GM23248 (cell line): ENCODE results near the gene NEU4. TPM values are rescaled to one million over a fixed set of nuclear protein-coding genes. Genes with fewer than 3 reads are reported as not detected.

ENCODE experiments used
- DNase-seq: peaks from one replicate; pipeline ENCODE4 v3.0.0-alpha.2; 2015
- H2AFZ ChIP-seq: fragments of 200-600 bp; sonication (generic); 2 replicates; pipeline ENCODE4 v1.6.1; 2016; ENCODE audit warnings: antibody characterized with exemption
- H3F3A ChIP-seq: fragments of 200-600 bp; sonication (generic); 2 replicates; pipeline ENCODE4 v1.6.1; 2016; ENCODE audit warnings: mild to moderate bottlenecking, antibody characterized with exemption, mixed run types; ENCODE audit not compliant: insufficient read depth
- H3K27ac ChIP-seq: fragments of 200-600 bp; sonication (generic); 2 replicates; pipeline ENCODE4 v1.5.1; 2016; ENCODE audit warnings: mild to moderate bottlenecking
- H3K27me3 ChIP-seq: fragments of 200-600 bp; sonication (generic); replicated peaks from 2 replicates; pipeline ENCODE4 v1.6.1; 2016; ENCODE audit warnings: mild to moderate bottlenecking; ENCODE audit not compliant: insufficient read depth
- H3K36me3 ChIP-seq: fragments of 200-600 bp; sonication (generic); 2 replicates; pipeline ENCODE4 v1.6.1; 2016; ENCODE audit warnings: low read depth, mild to moderate bottlenecking
- H3K4me1 ChIP-seq: fragments of 200-600 bp; sonication (generic); 2 replicates; pipeline ENCODE4 v1.6.1; 2016; ENCODE audit warnings: mild to moderate bottlenecking; ENCODE audit not compliant: insufficient read depth
- H3K4me2 ChIP-seq: fragments of 200-600 bp; sonication (generic); one replicate; pipeline ENCODE4 v1.6.1; 2016; ENCODE audit warnings: mild to moderate bottlenecking; ENCODE audit not compliant: unreplicated experiment
- H3K4me3 ChIP-seq: fragments of 200-600 bp; sonication (generic); 2 replicates; pipeline ENCODE4 v1.5.1; 2016; ENCODE audit warnings: mild to moderate bottlenecking
- H3K79me2 ChIP-seq: fragments of 200-600 bp; sonication (generic); 2 replicates; pipeline ENCODE4 v1.6.1; 2016; ENCODE audit warnings: mild to moderate bottlenecking; ENCODE audit not compliant: insufficient read depth
- H3K9ac ChIP-seq: fragments of 200-600 bp; sonication (generic); 2 replicates; pipeline ENCODE4 v1.6.1; 2016; ENCODE audit warnings: mild to moderate bottlenecking
- H3K9me2 ChIP-seq: fragments of 200-600 bp; sonication (generic); 2 replicates; pipeline ENCODE4 v1.6.1; 2016; ENCODE audit warnings: mixed run types, mild to moderate bottlenecking, moderate library complexity; ENCODE audit not compliant: insufficient read depth
- H3K9me3 ChIP-seq: fragments of 200-600 bp; sonication (generic); one replicate; pipeline ENCODE4 v1.6.1; 2017; ENCODE audit warnings: low read depth
- H4K20me1 ChIP-seq: fragments of 200-600 bp; sonication (generic); 2 replicates; pipeline ENCODE4 v1.6.0; 2016; ENCODE audit not compliant: insufficient read depth
- EZH2 ChIP-seq: fragments of 200-600 bp; sonication (generic); IDR thresholded peaks from 2 replicates; pipeline ENCODE4 v1.6.1; 2018; ENCODE audit warnings: antibody characterized with exemption, mild to moderate bottlenecking; ENCODE audit not compliant: insufficient read depth, poor library complexity, severe bottlenecking
- EZH2phosphoT487 ChIP-seq: fragments of 200-600 bp; sonication (generic); IDR thresholded peaks from 2 replicates; pipeline ENCODE4 v1.6.1; 2018; ENCODE audit warnings: antibody characterized with exemption, moderate library complexity, mild to moderate bottlenecking, low read depth; ENCODE audit not compliant: insufficient read depth
- WGBS, 2 experiments: methylation state at CpG; one replicate each; pipeline ENCODE4 v1.1.6; 2015 to 2017; ENCODE audit warnings: low lambda C conversion rate in 2 of 2, low coverage in 1 of 2; ENCODE audit errors: missing lambda C conversion rate in 2 of 2; 5-methylcytosine and 5-hydroxymethylcytosine counted together
- in situ Hi-C: fragments of 300-500 bp; cut with MboI; formaldehyde crosslinking; loops from 2 replicates; pipeline ENCODE4 v1.15.0; 2020
- polyA plus RNA-seq: library from polyadenylated mRNA; unstranded; fragments of >200 nt; fragmentation: Nextera tagmentation; extraction: Ambion mirVana; gene quantifications from 2 replicates; pipeline ENCODE4 v1.2.1, GENCODE V29; 2016
- total RNA-seq: library from RNA; depleted of rRNA; stranded (reverse); fragments of >200 nt; shearing (Covaris generic); gene quantifications from 2 replicates; pipeline ENCODE4 v1.2.3, GENCODE V29; 2014

NEU4 gene
- total and polyA plus RNA-seq, 2 experiments from 2014 or later = not detected

- no peaks in the 10 kb centered on the region for H3K79me2 ChIP-seq
- no peaks in the 10 kb centered on the region for H3K9me3 ChIP-seq
- H3F3A ChIP-seq = no peaks in the 10 kb centered on the region
- no peak overlapping the region for H3K9ac ChIP-seq
- no peaks in the 10 kb centered on the region for H3K36me3 ChIP-seq
- H3K27ac ChIP-seq = no peak overlapping the region
- no peak for TF ChIP-seq EZH2phosphoT487
- TF ChIP-seq EZH2 = no peak
- H2AFZ ChIP-seq = no peak overlapping the region
- no peaks in the 10 kb centered on the region for H3K4me1 ChIP-seq
- H3K4me2 ChIP-seq = no peak overlapping the region
- DNase-seq = no peak
- no peaks in the 10 kb centered on the region for H3K9me2 ChIP-seq
- in situ Hi-C loops = no loop called here
- H3K4me3 ChIP-seq = no peak overlapping the region
- WGBS, 2 experiments = 78 to 83% methylated on average over 25 of the region's 26 CpGs
- no peaks in the 10 kb centered on the region for H4K20me1 ChIP-seq
- peaks cover 1% of the 10 kb centered on the region; the same call in 1 of the 2 replicates for H3K27me3 ChIP-seq
These were observed 42.5 kb downstream of the NEU4 start for GRCh38 chr2:241851325-241852115.

GRCh38 chr2:241852116-241852980 is 43.4 kb downstream of the NEU4 start:
- H2AFZ ChIP-seq = no peak overlapping the region
- H3K4me3 ChIP-seq = no peak overlapping the region
- no peaks in the 10 kb centered on the region for H3K79me2 ChIP-seq
- H3K9ac ChIP-seq = no peak overlapping the region
- H3K4me1 ChIP-seq = no peaks in the 10 kb centered on the region
- H3K9me3 ChIP-seq = no peaks in the 10 kb centered on the region
- no peak overlapping the region for H3K4me2 ChIP-seq
- no peaks in the 10 kb centered on the region for H3K36me3 ChIP-seq
- DNase-seq = no peak
- H3F3A ChIP-seq = no peaks in the 10 kb centered on the region
- no peaks in the 10 kb centered on the region for H4K20me1 ChIP-seq
- no peak overlapping the region for H3K27ac ChIP-seq
- in situ Hi-C loops = no loop called here
- no peaks in the 10 kb centered on the region for H3K27me3 ChIP-seq
- H3K9me2 ChIP-seq = no peaks in the 10 kb centered on the region
- 84 to 89% methylated on average over 26 to 39 of the region's 39 CpGs for WGBS, 2 experiments
- TF ChIP-seq EZH2phosphoT487 = no peak
- no peak for TF ChIP-seq EZH2

DNA sequence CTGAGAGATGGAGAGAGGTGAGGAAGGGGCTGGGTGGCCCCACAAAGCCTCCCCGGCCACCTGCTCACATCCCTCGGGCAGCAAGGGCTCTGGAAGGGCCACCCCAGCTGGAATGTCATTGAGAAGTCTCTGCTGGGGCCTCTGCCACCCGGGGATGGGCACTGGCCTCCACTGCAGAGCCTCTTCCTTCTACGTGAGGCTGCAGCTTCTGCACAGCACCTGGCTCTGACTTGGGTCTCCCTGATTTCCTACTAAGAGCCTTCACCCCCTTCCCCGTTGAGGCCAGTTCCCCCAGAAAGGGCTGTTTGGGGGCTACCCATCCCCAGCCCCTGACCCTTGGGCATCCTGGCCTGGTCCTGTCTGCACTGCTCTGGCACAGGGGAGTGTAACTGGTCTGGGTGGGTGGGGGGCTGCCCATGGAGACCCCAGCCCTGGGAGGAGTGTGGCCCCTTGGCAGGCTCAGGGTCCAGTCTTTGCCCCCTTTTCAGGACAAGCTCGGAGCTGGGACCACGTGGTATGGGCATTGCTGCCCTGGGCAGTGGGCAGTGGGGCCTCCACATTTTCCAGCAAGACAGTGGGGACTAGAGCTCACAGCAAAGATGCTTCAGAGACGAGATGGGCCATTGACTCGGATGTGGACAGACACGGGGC is 44.1 kb downstream of the NEU4 start:
- Histone ChIP-seq H2AFZ (no peak overlapping the region), H3F3A (no peaks in the 10 kb centered on the region), H4K20me1 (no peaks in the 10 kb centered on the region), H3K9me2 (no peaks in the 10 kb centered on the region), H3K9ac (no peak overlapping the region), H3K27me3 (no peaks in the 10 kb centered on the region), H3K4me2 (no peak overlapping the region), H3K9me3 (no peaks in the 10 kb centered on the region), H3K4me1 (no peaks in the 10 kb centered on the region), H3K36me3 (no peaks in the 10 kb centered on the region), H3K79me2 (no peaks in the 10 kb centered on the region), H3K4me3 (no peak overlapping the region), H3K27ac (no peak overlapping the region)
- TF ChIP-seq EZH2 (no peak), EZH2phosphoT487 (no peak)
- DNase-seq = no peak
- 77 to 80% methylated on average over 8 to 10 of the region's 10 CpGs for WGBS, 2 experiments
- in situ Hi-C loops = no loop called here

DNA sequence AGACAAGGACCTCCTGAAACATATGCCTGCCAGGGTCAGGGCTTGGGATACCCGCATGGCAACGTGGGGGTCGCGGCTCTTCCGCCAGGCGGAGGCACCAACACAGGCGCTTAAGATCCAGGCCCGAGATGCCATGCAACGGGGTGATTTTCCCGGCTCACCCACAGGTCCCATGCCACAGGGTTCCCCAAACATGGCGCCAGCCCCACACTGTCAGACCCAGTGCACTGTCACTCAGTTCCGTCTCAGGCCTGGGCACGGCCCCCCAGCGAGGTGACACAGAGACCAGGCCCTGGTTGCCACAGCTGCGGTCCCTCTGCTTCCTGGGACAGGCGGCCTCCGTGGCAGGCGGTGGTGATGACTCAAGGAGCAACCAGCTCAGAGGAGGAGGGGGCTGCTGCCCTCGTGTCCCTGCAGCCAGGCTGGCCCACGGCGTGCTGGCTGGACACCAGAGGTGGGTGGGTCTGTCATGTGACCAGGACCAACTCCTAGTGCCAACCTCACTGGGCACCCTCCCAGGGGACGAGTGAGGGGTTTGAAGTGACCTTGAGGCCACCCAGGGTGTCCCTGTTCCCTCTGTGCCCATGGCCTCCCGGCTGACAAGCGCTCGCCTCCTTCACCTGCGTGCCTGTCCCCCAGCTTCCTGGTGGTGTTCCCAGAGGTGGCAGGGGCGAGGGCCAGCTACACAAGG is 44.8 kb downstream of the NEU4 start:
- no peak overlapping the region for H3K4me2 ChIP-seq
- TF ChIP-seq EZH2phosphoT487 (no peak), EZH2 (no peak)
- no peaks in the 10 kb centered on the region for H3F3A ChIP-seq
- no peaks in the 10 kb centered on the region for H3K36me3 ChIP-seq
- H3K27me3 ChIP-seq = no peaks in the 10 kb centered on the region
- in situ Hi-C loops = no loop called here
- no peaks in the 10 kb centered on the region for H3K4me1 ChIP-seq
- H2AFZ ChIP-seq = no peak overlapping the region
- DNase-seq = no peak
- H4K20me1 ChIP-seq = no peaks in the 10 kb centered on the region
- no peak overlapping the region for H3K9ac ChIP-seq
- 70 to 73% methylated on average over 24 to 27 of the region's 27 CpGs for WGBS, 2 experiments
- no peak overlapping the region for H3K4me3 ChIP-seq
- no peak overlapping the region for H3K27ac ChIP-seq
- H3K9me2 ChIP-seq = no peaks in the 10 kb centered on the region
- no peaks in the 10 kb centered on the region for H3K9me3 ChIP-seq
- no peaks in the 10 kb centered on the region for H3K79me2 ChIP-seq
